WERI-Rb-1 (cell line): ENCODE measurements around the gene REEP3.

Experiments used
- DNase-seq: peaks from one replicate; pipeline ENCODE4 v3.0.0-alpha.2; 2020
- H3K27ac ChIP-seq: fragments of 250-450 bp; sonication (Bioruptor Pico); 2 replicates; pipeline ENCODE4 v1.5.1; 2020; ENCODE audit warnings: mild to moderate bottlenecking, moderate library complexity
- H3K27me3 ChIP-seq: fragments of 250-450 bp; sonication (Bioruptor Pico); 2 replicates; pipeline ENCODE4 v1.5.1; 2021; ENCODE audit warnings: mild to moderate bottlenecking, low read depth, moderate library complexity; ENCODE audit not compliant: insufficient read depth, severe bottlenecking
- H3K36me3 ChIP-seq: fragments of 250-450 bp; sonication (Bioruptor Pico); 2 replicates; pipeline ENCODE4 v1.5.1; 2020; ENCODE audit warnings: mild to moderate bottlenecking, moderate library complexity
- H3K4me3 ChIP-seq: 2 replicates; pipeline ENCODE4 v1.5.1; 2011; ENCODE audit warnings: low read depth, mild to moderate bottlenecking, control low read depth, low read length
- H3K9me3 ChIP-seq: fragments of 250-450 bp; sonication (Bioruptor Pico); 2 replicates; pipeline ENCODE4 v1.5.1; 2021; ENCODE audit warnings: mild to moderate bottlenecking, moderate library complexity; ENCODE audit not compliant: severe bottlenecking
- TF ChIP-seq, protein P1 (sequence below): IDR thresholded peaks from 2 replicates; pipeline ENCODE4 v1.5.1; 2011; ENCODE audit warnings: low read depth, mild to moderate bottlenecking, control low read depth, inconsistent platforms, low read length

The REEP3 gene

DNA sequence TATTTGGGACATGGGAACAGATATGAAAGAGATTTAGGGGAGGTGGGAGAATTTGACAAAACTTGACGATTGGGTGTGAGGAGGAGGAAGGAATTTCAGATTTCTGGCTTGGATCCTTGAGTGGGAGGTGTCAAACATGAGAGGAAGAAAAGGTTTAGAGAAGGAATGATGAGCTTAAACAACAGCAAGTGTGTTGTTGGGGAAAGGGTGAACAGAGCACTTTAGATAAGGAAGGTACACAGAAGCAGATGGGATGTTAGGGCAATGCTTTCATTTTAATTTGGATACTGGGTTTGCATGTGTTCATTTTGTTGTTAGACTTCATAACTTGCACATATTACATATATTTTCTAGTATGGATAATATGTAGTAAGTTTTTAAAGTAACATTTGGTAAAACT lies 23.2 kb downstream of the REEP3 start:
- TF ChIP-seq, protein P1, sequence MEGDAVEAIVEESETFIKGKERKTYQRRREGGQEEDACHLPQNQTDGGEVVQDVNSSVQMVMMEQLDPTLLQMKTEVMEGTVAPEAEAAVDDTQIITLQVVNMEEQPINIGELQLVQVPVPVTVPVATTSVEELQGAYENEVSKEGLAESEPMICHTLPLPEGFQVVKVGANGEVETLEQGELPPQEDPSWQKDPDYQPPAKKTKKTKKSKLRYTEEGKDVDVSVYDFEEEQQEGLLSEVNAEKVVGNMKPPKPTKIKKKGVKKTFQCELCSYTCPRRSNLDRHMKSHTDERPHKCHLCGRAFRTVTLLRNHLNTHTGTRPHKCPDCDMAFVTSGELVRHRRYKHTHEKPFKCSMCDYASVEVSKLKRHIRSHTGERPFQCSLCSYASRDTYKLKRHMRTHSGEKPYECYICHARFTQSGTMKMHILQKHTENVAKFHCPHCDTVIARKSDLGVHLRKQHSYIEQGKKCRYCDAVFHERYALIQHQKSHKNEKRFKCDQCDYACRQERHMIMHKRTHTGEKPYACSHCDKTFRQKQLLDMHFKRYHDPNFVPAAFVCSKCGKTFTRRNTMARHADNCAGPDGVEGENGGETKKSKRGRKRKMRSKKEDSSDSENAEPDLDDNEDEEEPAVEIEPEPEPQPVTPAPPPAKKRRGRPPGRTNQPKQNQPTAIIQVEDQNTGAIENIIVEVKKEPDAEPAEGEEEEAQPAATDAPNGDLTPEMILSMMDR = no peak
- no peaks in the 10 kb centered on the region for H3K27me3 ChIP-seq
- no peak overlapping the region for H3K4me3 ChIP-seq
- H3K27ac ChIP-seq = no peak overlapping the region
- H3K36me3 ChIP-seq = no peaks in the 10 kb centered on the region
- no peaks in the 10 kb centered on the region for H3K9me3 ChIP-seq
- DNase-seq = no peak

DNA sequence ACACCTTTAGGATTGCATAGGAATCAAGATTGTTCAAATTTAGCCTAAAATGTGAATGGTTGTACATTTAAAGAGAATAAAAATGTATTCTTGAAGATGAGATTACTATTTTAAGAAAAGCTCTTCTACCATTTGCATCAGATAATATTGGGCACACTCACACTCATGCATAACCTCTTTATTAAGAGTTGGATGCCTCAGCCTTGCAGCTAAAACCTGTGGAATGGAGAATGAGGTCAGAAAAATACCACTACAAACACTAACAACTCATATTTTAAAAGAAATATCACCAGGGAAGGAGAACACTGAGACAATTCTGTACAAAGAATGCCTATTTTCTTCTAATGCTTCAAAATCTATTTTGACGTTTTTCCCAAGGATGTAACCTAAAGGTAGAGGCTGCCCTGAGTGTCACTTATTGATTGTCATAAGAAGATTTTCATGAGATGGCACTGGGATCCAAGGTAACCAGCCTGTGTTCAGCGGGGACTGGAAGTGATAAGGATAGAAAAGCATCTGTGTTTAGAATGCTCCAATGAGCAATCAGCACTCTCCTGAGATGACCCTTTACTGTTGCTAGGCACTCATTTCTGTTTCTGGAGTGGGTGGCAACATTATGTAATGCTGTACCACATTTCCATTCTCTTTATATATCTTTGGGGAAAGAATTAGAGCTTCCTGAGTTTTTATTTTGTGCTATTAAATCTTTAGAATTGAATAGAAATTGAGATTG lies 26.6 kb downstream of the REEP3 start:
- no peak overlapping the region for H3K4me3 ChIP-seq
- H3K27ac ChIP-seq = peak overlapping the region; percentile 12; the same call in 1 of the 2 replicates
- H3K36me3 ChIP-seq = no peaks in the 10 kb centered on the region
- no peaks in the 10 kb centered on the region for H3K9me3 ChIP-seq
- DNase-seq = peak; percentile 45
- no peaks in the 10 kb centered on the region for H3K27me3 ChIP-seq
- TF ChIP-seq, protein P1 = no peak

DNA sequence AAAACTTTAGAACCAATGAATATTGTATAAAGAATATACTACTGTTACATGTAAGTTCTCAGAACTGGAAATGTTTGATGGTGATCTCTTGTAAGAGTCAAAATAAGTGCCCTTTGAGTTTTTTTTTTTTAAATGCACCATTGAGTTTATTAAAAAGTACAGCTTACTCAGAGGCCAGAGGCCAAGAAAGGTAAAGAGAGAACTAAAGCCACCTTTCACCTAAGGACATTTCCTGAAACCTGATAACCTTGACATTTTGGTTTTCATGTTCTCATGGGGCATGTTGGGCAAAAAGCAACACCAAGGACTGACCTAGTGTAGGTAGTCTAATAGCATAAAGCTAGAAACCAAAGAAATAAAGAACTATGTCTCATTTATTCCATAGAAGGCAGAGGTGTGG lies 27.7 kb downstream of the REEP3 start:
- DNase-seq = no peak
- H3K27me3 ChIP-seq = no peaks in the 10 kb centered on the region
- no peaks in the 10 kb centered on the region for H3K9me3 ChIP-seq
- no peak overlapping the region for H3K27ac ChIP-seq
- no peak overlapping the region for H3K4me3 ChIP-seq
- no peaks in the 10 kb centered on the region for H3K36me3 ChIP-seq
- TF ChIP-seq, protein P1 = no peak

DNA sequence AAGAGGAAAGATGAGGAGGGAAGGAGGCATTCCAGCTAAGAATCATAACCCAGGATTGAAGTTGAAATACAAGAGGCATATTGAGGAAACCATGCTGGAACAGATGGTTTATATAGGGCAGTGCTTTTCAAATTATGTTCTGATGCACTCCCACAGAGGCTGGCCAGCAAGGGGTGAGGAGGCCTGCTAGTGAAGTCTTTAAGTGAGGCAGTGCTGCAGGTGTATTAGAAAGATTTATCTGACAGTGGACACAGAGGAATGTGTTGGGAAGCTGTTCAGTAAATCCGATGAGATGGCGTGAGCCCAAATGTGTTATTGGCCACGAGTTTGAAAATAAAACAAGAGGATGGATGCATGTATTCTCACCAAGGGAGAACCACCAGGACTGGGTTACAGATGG lies 28.6 kb downstream of the REEP3 start:
- TF ChIP-seq, protein P1 = no peak
- no peak overlapping the region for H3K4me3 ChIP-seq
- no peaks in the 10 kb centered on the region for H3K27me3 ChIP-seq
- no peaks in the 10 kb centered on the region for H3K9me3 ChIP-seq
- H3K27ac ChIP-seq = no peak overlapping the region
- no peak for DNase-seq
- no peaks in the 10 kb centered on the region for H3K36me3 ChIP-seq

DNA sequence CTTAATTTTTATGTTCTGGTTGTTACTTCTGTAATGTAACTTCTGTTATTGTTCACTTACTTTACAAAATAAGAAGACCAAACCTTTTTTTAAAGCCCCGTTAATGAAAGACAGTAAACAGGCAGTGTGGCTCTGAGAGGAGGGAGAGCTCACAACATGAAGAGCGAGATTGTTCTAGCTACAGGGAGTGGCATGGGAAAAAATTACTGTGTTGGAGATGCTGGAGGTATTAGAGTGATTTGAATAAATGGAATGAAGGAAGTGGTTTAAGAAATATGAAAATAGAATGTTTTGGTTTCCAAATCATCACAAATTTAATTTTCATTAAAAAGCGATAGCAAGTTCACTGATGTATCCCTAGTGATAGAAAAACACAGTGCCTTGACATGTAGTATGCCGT lies 31.8 kb downstream of the REEP3 start:
- Histone ChIP-seq H3K4me3 (no peak overlapping the region), H3K36me3 (no peaks in the 10 kb centered on the region), H3K27me3 (no peaks in the 10 kb centered on the region), H3K27ac (no peak overlapping the region), H3K9me3 (no peaks in the 10 kb centered on the region)
- no peak for DNase-seq
- TF ChIP-seq, protein P1 = no peak

DNA sequence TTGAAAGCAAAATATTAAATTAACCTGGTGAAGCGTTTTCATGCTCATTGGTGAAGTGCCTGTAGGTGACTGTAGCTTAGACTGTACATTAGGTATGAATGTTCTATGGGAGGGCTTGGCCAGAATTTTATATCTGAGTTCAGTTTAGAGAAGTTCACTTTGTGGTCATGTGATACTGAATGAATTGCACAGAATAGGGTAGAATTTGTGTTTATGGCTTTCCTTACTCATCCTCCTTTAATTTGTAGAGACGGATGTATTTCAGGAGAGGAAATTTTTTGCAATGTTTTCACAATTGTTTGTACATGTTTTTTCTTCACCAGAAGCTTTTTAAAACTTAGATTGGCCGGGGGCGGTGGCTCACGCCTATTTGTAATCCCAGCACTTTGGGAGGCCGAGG lies 32.3 kb downstream of the REEP3 start:
- no peak overlapping the region for H3K4me3 ChIP-seq
- H3K27ac ChIP-seq = no peak overlapping the region
- no peaks in the 10 kb centered on the region for H3K9me3 ChIP-seq
- DNase-seq = no peak
- no peaks in the 10 kb centered on the region for H3K36me3 ChIP-seq
- no peaks in the 10 kb centered on the region for H3K27me3 ChIP-seq
- TF ChIP-seq, protein P1 = no peak
